ENCODE measurements around the gene NDUFA13.

The NDUFA13 gene

DNA sequence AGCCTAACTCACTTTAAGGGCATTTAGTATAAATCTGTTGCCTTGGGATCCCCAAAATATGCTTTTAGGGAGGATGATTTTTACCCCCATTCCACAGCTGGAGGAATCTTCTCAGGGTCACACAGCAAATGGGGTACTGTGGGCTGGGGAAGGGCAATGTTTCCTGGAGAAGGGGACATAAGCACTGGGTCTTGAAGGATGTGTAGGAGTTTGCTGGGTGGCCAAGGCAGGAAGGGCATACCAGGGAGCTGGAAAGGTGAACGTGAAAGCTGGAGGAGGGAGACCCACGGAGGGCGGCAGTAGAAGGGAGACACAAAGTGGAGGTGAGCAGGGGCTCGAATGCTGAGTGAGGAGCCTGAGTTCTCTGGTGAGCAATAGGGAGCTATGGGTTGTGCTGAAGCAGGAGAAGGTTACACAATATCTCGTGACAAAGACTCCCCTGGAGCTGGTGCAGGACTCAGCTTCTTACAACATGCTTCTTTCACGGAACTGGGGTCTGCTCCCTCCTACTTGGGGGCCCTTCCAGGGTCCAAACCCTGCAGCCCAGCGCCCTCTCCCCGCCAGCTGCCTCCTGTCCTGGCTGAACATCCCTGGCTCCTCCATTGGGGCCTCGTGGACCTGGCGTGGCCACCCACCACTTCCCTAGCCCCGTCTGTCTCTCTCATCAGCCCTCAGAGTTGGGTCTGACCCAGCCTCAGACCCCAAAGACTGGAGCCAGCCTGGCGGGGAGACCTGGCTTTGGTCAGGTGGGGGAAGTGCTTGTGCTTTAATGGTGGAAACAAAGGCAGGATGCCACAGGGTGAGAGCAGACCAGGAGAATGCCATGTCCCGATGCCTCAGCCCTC is 33.1 kb downstream of the NDUFA13 start:
- DNase-seq (ENCODE audit: low spot score), result no peak

DNA sequence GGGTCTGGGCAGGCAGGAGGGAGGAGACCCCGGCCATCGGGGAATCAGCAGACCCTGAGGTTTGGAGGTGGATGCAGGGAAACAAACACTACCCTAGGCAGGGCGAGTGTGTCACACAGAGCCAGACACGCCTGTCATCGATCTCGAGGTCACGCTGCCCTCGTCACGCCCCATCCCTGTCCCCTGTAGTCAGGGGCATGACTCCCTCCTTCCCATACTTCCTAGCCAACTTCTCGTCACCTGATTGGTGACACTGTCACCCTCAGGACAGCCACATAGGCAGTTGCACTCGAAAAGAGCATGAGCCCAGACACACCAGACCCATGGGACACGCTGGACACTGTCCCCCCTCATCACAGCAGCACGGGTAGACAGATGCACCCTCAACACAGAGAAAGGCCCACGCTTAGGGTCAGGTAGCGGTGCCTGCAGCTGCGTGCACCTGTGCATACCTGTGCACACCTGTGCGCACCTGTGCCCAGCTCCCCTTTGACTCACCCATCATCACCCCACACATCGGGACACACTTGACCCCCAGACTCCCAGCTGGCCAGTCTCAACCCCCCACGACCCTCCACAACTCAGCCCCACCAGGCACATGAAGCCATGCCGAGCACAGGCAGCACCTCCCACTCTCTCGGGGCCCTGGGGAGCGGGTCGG is 33.9 kb downstream of the NDUFA13 start:
- no peak for DNase-seq (ENCODE audit: low spot score)

DNA sequence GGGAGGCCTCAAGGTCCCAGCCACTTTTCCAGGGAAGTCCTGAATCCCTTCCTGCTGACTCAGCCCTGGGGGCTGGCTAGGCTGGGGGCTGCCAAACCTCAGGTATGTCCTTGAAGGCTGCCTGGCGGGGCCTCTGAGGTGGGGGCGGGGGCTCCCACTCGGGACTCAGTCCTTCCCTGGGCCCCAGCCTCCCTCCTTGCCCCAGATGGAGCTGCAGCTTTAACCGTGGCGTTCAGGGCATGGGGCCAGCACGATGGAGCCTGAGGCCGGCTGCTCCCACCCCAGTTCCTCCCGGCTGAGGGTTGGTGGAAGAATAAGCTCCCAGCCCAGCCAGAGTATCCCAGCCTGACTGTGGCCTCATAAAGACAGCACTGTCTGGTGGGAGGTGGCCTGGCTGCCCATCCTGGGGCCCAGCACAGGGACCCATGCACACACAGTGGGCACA is 34.5 kb downstream of the NDUFA13 start:
- no peak for DNase-seq (ENCODE audit: low spot score)

DNA sequence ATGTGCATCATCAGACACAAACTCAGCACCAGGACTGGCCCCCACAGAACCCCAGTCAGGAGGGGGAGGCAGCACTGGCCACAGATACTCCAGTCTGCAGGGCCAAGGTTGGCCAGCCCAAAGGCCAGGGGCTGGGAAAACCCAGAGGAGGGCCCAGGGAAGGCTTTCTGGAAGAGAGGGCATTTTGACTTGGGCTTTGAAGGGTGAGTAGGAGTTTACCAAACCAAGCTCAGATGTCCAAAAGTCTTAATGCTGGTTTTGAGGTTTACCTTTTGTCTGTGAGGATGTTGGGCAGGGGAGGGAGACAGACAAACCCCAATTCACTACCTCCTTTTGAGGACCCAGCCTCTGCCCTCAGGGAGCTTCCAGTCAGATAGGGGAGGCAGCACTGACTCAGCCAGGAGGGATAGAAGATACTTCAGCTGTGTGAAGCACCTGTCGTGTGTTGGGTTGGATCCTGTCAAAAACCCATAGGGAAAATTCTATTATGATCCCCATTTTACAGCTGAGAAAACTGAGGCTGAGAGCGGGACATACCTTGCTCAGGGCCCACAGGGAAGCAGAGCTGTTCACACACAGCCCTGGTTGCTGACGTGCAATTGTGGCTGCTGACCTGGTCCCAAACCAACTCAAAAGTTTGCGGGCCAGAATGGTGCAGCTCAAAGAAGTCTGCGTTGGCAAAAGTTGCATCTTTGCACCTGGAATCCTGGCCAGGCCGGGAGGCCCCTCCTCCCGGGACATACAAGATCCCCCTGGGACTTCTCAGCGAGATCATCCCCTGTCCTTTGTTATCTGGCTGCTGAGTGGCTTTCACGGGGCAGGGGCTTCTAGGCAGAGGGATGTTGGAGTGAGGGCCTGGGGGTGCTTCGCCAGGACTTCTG is 35.2 kb downstream of the NDUFA13 start:
- DNase-seq (ENCODE audit: low spot score), result no peak

- no peak for DNase-seq (ENCODE audit: low spot score)
Measured at GRCh38 chr19:19551853-19552192, 35.8 kb downstream of the NDUFA13 start.

- peak; percentile 20 for DNase-seq (ENCODE audit: low spot score)
Measured at GRCh38 chr19:19552798-19553197, 36.8 kb downstream of the NDUFA13 start.

GRCh38 chr19:19553670-19554069 is 37.6 kb downstream of the NDUFA13 start:
- DNase-seq (ENCODE audit: low spot score), result no peak

DNA sequence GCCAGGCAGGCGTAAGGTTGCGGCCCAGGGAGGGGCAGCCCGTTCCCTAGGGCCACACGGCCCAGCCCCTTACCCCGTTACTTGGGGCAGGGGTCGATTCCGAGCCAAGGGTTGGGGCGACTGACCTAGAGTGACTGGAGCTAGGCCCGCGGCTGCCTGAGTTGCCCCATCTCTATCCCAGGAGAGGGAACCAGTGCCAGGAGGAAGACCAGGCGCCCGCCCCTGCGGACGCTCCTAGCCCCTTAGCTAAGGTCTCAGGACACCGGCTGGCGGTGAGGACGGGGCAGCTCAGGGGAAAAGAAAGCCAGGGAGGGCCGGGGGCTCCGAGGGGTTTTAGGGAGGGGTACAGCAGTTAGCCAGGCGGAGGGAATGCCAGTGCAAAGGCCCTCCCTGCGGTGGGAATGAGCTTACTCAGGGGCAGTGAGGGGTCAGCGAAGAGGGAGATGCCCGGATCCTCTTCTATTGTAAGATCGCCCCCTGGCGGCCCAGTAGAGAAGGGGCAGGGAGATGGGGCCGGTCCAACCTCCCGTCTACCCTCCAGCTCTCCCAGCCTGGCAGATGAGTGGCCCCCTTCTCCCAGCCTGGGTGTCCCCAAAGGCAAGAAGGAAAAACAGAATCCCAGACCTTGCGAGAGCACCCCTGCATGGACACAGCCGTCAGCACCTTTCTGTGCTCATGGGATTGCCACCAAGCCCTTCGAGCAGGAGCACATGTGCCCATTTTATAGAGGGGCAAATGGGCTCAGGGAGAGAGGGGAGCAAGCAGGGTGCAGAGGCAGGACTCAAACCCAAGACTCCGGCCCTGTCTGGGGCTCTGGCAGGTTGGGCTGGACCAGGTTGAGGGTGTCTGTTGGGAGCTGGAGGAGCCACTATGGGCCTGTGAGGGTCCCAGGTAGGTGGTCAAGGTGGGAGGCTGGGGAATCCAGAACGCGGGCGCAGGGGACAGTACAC is 38.3 kb downstream of the NDUFA13 start:
- DNase-seq (ENCODE audit: low spot score), result peak; percentile 44

DNA sequence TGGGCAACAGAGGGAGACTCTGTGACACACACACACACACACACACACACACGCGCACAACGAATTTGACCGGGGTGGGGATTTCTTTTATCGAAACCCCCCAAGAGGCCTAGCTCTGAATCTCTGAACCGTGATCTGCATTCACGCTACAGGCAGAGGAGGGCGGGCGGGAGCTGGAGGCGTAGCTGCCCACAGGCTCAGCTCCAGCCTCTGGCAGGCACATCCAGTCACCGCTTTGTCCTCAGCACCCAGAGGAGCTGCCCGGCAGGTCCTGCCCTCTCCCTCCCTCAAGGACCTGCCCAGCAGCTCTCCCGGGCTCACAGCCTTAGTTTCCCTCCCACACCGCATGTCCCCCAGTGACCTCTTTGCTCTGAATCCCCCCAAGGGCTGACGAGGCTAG is 42.0 kb downstream of the NDUFA13 start:
- DNase-seq (ENCODE audit: low spot score), result no peak

- no peak for DNase-seq (ENCODE audit: low spot score)
Measured at GRCh38 chr19:19558636-19559035, 42.6 kb downstream of the NDUFA13 start.

DNA sequence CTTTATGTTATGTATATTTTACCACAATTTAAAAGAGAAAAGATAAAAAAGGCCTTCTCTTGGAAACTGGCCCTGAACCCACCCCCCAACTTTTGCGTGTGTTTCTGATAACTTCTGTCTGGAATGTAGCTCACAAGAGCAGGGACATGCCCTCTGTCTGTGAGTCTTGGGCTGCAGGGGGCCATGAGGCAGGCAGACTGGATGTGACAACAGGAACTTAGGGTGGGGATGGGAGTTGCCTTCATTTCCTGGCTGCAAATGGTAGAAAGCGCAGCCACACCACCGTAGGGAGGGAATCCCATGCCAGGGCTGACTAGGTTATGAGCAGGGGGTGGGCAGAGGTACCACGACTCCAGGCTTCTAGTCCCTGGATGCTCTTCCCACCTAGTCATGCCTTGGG is 43.9 kb downstream of the NDUFA13 start:
- no peak for DNase-seq (ENCODE audit: low spot score)

DNA sequence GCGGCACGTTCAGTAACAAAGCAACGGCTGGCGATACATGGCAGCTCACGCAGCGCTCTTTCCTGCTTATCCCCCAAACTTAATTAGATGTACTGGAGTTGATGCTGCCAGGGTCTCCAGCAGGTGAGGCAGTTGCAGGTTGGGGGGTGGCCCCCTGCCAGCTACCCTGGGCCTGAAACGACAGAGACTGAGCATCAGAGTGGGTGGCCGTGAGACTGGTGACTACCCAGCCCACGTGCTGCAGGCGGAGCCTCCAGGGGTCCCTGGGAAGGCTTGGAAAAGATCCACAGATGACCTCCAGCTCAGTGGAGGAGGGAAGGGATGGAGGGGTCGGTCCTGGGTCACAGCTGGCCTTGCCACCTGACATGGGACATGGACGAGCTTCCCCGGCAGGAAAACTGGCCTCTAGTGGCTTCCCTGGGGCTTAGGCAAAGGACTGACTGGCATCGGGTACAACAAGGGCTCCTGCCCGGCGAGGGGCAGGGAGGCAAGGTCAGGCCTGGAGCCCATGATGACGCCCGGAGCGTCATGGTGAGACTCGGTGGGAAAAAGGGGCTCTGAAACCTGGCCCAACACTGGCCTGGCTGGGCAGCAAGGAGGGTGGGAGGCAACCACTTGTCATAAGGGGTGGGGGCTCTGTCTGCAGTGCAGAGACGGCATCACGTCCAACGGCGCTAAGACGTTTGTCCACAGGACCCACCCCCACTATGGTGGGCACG is 46.1 kb downstream of the NDUFA13 start:
- DNase-seq (ENCODE audit: low spot score), result no peak

GRCh38 chr19:19562665-19563347 is 46.8 kb downstream of the NDUFA13 start:
- DNase-seq (ENCODE audit: low spot score), result no peak

DNA sequence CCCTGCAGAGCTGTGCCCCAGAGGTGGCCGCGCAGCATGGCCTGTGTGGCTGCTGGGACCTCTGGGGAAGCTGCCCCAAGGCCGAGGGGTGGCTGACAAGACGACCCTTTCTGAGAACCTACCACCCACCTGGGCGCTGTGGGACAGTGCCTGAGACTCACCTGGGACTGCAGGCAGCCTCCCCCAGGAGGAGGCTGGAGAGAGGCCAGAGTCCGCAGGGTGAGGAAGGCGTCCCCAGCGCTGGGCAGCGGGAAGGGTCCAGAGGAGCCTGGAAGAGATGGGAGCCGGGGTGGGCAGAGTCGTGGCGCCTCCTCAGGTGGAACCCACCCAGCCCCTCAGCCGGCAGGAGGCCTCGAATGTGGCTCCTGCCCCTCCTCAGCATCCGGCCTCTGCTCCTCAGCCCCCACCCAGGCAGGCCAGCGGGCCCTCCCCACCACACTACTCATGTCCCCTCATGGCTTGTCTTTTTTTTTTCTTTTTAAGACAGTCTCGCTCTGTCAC is 47.4 kb downstream of the NDUFA13 start:
- DNase-seq (ENCODE audit: low spot score), result no peak

- DNase-seq (ENCODE audit: low spot score), result peak; percentile 44
Measured at GRCh38 chr19:19566306-19566705, 50.3 kb downstream of the NDUFA13 start.

DNA sequence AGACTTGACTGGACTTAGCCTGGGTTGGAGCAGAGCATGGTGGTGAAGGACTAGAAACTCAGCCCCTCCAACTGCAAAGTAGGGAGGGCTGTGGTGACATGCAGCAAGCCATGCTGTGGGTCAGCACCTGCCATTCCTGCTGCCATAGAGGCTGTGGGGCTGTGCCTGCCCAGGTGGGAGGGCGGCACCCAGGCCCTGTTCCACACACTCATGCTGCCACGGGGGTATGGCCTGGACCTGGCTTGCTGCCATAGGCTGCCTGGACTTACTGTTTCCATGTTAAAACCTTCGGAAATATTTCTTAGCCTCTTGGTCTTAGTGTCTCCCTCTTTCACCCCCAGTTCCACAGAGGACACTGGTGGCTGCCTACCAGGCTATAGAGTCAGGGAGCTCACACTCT is 51.4 kb downstream of the NDUFA13 start:
- DNase-seq (ENCODE audit: low spot score), result no peak

GRCh38 chr19:19568802-19569756 is 53.1 kb downstream of the NDUFA13 start:
- DNase-seq (ENCODE audit: low spot score), result peak; percentile 50

DNA sequence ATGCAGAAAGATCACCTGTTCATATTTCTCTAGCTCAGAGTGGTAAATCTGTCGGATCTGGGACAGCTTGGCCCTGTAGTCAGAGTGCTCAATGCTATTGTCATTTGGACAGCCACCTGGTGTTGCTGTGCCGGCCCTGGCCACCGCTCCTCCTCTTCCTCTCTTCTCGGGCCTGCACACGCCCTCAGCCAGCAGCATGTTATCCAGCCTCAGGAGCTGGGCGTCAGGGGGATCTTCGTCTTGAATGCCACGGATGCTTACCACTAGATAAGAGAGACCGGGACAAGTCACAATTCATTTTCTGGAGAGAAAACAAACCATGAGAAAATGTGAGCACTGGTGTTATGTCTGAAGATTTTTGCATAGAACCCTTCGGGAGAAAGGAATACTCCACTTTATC is 54.5 kb downstream of the NDUFA13 start:
- DNase-seq (ENCODE audit: low spot score), result no peak

Measured in kidney tubule cell (primary cell).